GM21786 (cell line): ENCODE measurements around the gene ARPC2.

Experiments
- ATAC-seq: cut with Tn5 transposase; IDR thresholded peaks from one replicate; pipeline ENCODE4 v1.9.1; 2021; ENCODE audit not compliant: unreplicated experiment

Gene ARPC2

GRCh38 chr2:218285604-218286003, 68.6 kb downstream of the ARPC2 start:
- no peak for ATAC-seq

GRCh38 chr2:218286570-218287459, 69.8 kb downstream of the ARPC2 start:
- ATAC-seq = peak; percentile 60

- ATAC-seq = no peak
These were observed 72.8 kb downstream of the ARPC2 start for GRCh38 chr2:218289639-218290315.

- ATAC-seq = peak; percentile 59
These were observed 73.6 kb downstream of the ARPC2 start for GRCh38 chr2:218290316-218291261.

GRCh38 chr2:218291318-218292047, 74.5 kb downstream of the ARPC2 start:
- ATAC-seq = no peak

- ATAC-seq = peak; percentile 42
These were observed 75.3 kb downstream of the ARPC2 start, which contains the start of gene TMBIM1 for GRCh38 chr2:218292048-218293014. TMBIM1 (minus strand) TSS chr2:218292503; CDS start chr2:218282141, 10,362 bp downstream.

- no peak for ATAC-seq
These were observed 76.9 kb downstream of the ARPC2 start for GRCh38 chr2:218293715-218294429.

GRCh38 chr2:218294430-218295022, 77.5 kb downstream of the ARPC2 start:
- ATAC-seq = no peak

- no peak for ATAC-seq
These were observed 78.0 kb downstream of the ARPC2 start for GRCh38 chr2:218295029-218295428.

- ATAC-seq = no peak
These were observed 79.2 kb downstream of the ARPC2 start for GRCh38 chr2:218296200-218296599.

- ATAC-seq = no peak
These were observed 79.9 kb downstream of the ARPC2 start for GRCh38 chr2:218296847-218297246.

- ATAC-seq = no peak
These were observed 81.4 kb downstream of the ARPC2 start for GRCh38 chr2:218298314-218298875.

- ATAC-seq = no peak
These were observed 83.2 kb downstream of the ARPC2 start for GRCh38 chr2:218300141-218300540.

GRCh38 chr2:218301176-218301819, 84.3 kb downstream of the ARPC2 start:
- ATAC-seq = peak; percentile 78
